HG02981 (cell line): Measurements from ENCODE around the gene TMEM176B.

Experiments
- ATAC-seq: cut with Tn5 transposase; IDR thresholded peaks from one replicate; pipeline ENCODE4 v1.9.1; 2021; ENCODE audit warnings: mild to moderate bottlenecking, moderate library complexity; ENCODE audit not compliant: unreplicated experiment

The TMEM176B gene

GRCh38 chr7:150799741-150800580 is at the start of gene TMEM176B:
TMEM176B (minus strand) TSS chr7:150800364; CDS start chr7:150796569, 3,795 bp downstream.
- no peak for ATAC-seq

- ATAC-seq: no peak
Observed at GRCh38 chr7:150849204-150849775, 49.1 kb upstream of the TMEM176B start.

GRCh38 chr7:150848561-150849115 is 48.5 kb upstream of the TMEM176B start:
- ATAC-seq: no peak

GRCh38 chr7:150848111-150848510 is 47.9 kb upstream of the TMEM176B start:
- no peak for ATAC-seq

- ATAC-seq: no peak
Observed at GRCh38 chr7:150847536-150847935, 47.4 kb upstream of the TMEM176B start.

- no peak for ATAC-seq
Observed at GRCh38 chr7:150846291-150847115, 46.3 kb upstream of the TMEM176B start.

- ATAC-seq: no peak
Observed at GRCh38 chr7:150845421-150845861, 45.3 kb upstream of the TMEM176B start.

- no peak for ATAC-seq
Observed at GRCh38 chr7:150842716-150843115, 42.6 kb upstream of the TMEM176B start.

GRCh38 chr7:150842018-150842417 is 41.9 kb upstream of the TMEM176B start:
- ATAC-seq: no peak

- no peak for ATAC-seq
Observed at GRCh38 chr7:150838965-150839650, 38.9 kb upstream of the TMEM176B start.

GRCh38 chr7:150835702-150836280 is 35.6 kb upstream of the TMEM176B start:
- no peak for ATAC-seq

- ATAC-seq: no peak
Observed at GRCh38 chr7:150835019-150835418, 34.9 kb upstream of the TMEM176B start.

GRCh38 chr7:150831851-150832250 is 31.7 kb upstream of the TMEM176B start:
- no peak for ATAC-seq

GRCh38 chr7:150830937-150831336 is 30.8 kb upstream of the TMEM176B start:
- no peak for ATAC-seq

GRCh38 chr7:150829426-150829825 is 29.3 kb upstream of the TMEM176B start:
- no peak for ATAC-seq

GRCh38 chr7:150828384-150828783 is 28.2 kb upstream of the TMEM176B start:
- ATAC-seq: no peak

- ATAC-seq: no peak
Observed at GRCh38 chr7:150826061-150826849, 26.1 kb upstream of the TMEM176B start.

GRCh38 chr7:150824379-150825177 is 24.4 kb upstream of the TMEM176B start:
- ATAC-seq: no peak
